GM18951 (cell line): Measurements from ENCODE around the gene FAM114A1.

ENCODE experiments used
- POLR2A ChIP-seq: IDR thresholded peaks from 4 replicates; pipeline ENCODE4 v1.6.1; 2011; ENCODE audit warnings: mild to moderate bottlenecking; ENCODE audit not compliant: insufficient read length, insufficient read depth; ENCODE audit errors: extremely low read depth
- in situ Hi-C: fragments of 300-500 bp; cut with MboI; formaldehyde crosslinking; loops from one replicate; pipeline ENCODE4 v1.12.0; 2022; ENCODE audit warnings: low sequenced_read_pairs, mixed read lengths, inconsistent platforms; ENCODE audit not compliant: unreplicated experiment

Gene FAM114A1

DNA sequence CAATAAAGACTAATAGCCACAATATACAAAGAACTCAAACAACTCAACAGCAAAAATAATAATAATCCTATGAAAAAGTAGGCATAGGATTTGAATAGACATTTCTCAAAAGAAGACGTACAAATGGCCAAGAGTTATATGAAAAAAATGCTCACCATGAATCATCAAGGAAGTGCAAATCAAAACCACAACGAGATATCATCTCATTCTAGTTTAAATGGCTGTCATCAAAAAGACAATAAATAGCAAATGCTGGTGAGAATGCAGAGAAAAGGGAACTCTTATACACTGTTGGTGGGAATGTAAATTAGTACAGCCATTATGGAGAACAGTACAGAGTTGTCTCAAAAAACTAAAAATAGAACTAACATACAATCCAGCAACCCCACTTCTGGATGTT lies 29.8 kb upstream of the FAM114A1 start:
- TF ChIP-seq POLR2A: no peak
- in situ Hi-C loops: no loop called here

DNA sequence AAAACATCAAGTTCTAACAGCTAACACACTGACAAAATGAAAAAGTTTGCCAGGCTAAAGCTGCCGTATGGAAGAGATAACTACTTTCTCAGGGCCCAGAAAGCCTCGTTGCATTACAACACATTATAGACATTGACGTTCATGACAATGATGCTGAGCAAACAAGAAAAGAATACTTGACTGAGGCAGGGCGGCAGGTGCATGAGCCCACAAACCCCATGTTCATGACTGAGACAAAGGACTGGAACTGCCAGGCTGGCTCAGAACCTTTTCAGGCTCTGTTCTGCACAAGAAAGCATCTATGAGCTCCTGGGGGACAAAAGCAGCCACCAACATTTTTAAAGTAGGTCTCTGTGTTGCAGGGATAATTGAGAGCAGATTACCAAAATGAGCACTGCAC lies 24.6 kb upstream of the FAM114A1 start:
- in situ Hi-C loops: no loop called here
- no peak for TF ChIP-seq POLR2A

DNA sequence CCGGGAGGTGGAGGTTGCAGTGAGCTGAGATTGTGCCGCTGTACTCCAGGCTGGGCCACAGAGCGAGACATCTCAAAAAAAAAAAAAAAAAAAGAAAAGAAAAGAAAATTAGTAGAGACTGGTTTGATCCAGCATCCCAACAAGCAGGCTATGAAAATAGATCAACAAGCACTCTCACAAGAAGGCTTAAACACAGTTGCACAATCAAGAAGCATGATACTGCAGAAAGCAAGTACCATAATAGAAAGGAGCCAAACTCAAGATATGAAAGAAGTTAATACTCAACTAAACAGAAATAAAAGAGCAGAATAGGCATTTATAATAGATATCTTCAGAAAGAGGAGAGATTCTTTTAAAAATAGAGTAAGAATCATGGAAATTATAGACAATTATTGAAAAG lies 21.6 kb upstream of the FAM114A1 start:
- in situ Hi-C loops: no loop called here
- TF ChIP-seq POLR2A: no peak

DNA sequence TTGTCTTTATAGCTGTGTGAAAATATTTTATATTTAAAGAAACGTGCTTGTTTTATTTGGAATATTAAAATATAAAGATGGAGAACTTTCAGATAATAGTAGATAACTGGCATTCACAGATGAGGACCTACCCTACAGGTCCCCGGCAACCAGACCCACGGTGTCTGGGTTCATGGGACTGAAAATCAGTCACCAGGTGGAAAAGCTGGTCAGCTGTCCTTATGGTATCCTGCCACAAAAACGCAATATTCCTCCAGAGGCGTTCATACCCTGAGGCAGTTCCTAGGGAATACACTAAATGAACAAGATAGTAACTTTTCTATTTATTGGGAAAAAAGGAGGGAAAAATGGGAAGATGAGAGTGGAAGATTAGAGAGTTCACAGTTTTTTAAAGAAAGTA lies 12.1 kb upstream of the FAM114A1 start:
- in situ Hi-C loops: loop anchor here (10.0 to 25.0 kb wide), 2 partner anchors 91 to 668 kb away; no protein-coding TSS in a partner anchor
- TF ChIP-seq POLR2A: no peak

DNA sequence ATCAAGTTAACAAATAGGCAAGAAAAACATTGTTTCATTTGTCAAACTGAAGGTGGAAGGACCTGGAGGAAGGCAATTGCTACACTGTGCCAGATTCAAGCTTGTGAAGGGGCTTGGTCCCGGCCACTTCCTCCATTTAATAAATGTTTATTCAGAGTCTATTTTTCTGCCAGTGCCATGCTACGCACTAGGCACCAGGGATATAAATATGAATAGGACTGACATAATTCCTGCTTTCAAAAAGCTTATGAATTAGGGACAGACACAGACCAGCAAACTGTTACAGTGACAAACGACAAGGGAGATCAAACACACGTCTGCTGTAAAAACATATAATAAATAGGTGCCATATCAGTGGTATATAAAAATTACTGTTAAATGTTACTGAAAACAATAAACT lies 11.6 kb upstream of the FAM114A1 start:
- no peak for TF ChIP-seq POLR2A
- in situ Hi-C loops: loop anchor here (10.0 to 25.0 kb wide), 2 partner anchors 91 to 669 kb away; no protein-coding TSS in a partner anchor

DNA sequence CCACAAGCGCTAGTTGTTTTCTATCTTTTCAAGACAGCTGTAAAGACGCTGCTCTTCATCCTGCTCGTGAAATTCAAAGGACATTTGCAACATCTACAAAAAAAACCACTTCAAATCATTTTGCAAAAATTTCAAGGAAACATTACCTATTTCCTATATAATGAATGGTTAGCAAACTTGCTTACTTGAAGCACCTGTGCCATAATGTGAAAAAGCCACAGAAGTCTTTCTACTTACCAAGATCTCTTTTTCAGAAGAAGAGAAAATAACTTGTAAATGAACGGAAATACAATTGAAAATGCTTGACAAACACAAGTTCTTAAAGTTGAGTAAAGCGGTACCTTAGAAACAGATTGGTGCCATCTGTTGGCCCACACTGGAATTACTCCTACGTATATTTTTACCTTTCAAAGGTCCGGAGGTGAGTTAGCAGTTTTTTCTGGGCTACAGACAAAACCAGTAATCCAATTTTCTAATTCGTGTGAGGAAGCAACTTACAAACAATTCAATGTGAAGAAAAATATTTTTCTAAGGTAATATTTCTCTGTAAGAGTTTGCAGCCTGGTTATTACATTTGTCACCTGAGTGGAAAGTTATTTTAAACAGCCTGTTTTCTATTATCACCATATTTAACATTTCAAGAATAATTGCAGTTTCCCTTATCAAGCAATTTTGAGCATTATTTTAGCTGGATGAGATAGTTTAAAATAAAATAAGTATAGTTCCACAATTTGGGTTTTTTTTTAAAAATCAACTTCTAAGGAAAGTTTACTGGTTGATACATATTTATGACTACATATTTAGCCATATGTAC lies 10.9 kb upstream of the FAM114A1 start, which contains the start of gene TLR6:
TLR6 (minus strand) TSS at position 294 of the 814 bp plus-strand sequence. CDS start 27,344 bp downstream, outside the sequence.
- in situ Hi-C loops: loop anchor here (10.0 to 25.0 kb wide), 2 partner anchors 92 to 669 kb away; no protein-coding TSS in a partner anchor
- TF ChIP-seq POLR2A: peak; percentile 16

DNA sequence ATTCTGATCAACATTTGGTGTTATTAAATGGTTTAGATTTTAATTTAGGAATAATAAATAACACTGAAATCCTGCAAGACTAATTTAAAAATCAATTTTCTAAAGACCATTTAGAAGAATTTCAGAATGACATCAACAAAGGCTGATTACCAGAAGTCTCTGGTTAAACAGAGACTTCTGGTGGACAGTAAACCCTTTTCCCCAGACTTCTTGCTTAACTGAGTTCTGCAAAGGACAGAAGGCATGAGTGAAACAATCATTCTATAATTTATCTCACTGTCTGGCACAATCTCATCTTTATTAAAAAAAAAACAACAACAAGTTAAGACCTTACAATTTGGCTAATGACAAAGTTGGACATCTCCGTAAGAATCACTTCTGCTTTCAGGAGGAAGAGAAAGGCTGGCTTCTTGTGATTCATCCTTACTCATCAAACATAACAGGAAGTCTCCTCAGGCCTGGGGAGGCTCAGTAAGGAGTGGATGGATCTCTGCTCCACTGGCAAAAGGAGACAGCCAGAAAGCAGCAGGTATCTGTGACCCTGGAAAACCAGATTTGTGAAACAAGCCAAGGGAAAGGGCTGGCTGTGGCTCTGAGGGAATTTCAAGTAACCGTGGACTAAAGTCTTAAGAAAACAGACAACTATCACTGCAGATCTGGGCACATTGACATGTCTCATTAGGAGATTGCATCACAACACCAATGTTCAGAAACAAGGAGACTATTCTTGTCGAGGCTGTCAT lies 10.1 kb upstream of the FAM114A1 start:
- TF ChIP-seq POLR2A: no peak
- in situ Hi-C loops: loop anchor here (10.0 to 25.0 kb wide), 2 partner anchors 93 to 670 kb away; no protein-coding TSS in a partner anchor

DNA sequence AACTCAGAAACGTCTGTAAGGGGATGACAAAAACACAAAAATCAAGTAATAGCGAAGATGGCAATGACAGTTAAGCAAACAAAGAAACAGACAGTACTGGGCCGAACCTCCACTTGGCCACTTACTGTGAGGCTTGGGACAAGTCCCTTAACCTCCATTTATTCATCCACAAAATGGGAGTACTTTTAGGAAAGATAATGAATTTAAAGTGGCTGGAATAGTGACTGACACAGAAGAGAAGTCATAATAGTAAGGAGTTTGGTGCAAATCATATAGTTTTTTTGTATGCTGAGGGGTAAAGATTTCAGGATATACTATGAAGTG lies 9.5 kb upstream of the FAM114A1 start:
- in situ Hi-C loops: loop anchor here (10.0 to 25.0 kb wide), 2 partner anchors 93 to 671 kb away; no protein-coding TSS in a partner anchor
- TF ChIP-seq POLR2A: no peak

DNA sequence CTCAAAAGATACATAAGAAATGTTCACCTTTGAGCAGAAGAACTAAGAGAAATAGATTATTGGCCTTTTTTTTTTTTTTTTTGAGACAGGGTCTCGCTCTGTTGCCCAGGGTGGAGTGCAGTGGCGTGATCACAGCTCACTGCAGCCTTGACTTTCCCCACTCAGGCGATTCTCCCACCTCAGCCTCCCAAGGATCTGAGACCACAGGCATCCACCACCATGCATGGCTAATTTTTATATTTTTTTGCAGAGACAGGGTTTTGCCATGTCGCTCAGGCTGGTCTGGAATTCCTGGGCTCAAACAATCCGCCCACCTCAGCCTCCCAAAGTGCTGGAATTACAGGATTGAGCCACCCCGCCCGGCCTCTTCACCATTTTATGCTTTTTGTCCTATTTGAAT lies 8.1 kb upstream of the FAM114A1 start:
- in situ Hi-C loops: loop anchor here (10.0 to 25.0 kb wide), 2 partner anchors 95 to 672 kb away; no protein-coding TSS in a partner anchor
- TF ChIP-seq POLR2A: no peak

DNA sequence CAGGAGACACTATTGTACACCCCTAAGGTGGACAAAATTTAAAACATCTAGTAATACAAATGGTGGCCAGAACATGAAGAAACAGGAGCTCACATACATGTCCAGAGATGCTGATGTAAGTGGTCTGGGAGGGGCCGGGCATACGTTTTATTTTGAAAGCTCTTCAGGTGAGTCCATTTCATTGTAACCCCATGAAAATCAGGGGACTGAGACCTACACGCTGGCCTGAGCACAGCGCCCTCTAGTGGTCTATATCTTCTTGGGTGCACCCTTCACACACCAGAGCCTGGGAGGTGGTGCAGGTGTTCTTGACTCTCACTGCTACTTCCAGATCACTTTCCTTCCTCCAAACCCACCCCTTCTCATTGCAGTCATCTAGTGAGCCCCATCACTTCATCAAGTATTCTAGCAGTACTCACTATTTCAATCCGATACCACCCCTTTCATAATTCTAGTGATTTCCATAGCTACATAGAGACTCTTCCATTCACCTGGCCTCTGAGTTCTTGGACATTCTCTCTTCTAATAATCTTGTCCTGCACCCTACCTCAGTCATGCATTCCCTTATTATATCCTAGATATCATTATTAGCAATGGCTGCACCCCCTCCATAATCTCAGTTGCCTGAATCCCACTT lies 6.7 kb upstream of the FAM114A1 start:
- in situ Hi-C loops: loop anchor here (10.0 to 25.0 kb wide), 2 partner anchors 546 to 674 kb away; no protein-coding TSS in a partner anchor
- no peak for TF ChIP-seq POLR2A

DNA sequence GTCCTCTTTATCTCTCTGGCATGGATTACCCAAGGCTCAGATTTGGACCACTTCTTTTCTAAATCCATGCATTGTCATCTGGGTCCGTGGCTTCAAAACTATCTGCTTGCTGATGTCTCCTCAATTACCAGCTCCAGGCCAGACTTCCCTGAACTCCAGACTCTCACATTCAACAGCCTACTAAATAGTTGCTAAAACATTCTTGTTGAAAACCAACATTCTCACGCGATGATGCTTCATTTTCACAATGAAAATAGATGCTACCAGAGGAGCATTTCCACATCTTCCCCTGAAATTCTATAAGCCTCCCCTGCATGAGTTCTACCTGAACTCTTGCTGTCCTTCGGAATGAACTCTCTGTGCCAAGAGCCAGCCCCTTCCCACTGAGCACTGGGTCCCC lies 5.8 kb upstream of the FAM114A1 start:
- in situ Hi-C loops: loop anchor here (10.0 to 25.0 kb wide), 2 partner anchors 547 to 674 kb away; no protein-coding TSS in a partner anchor
- TF ChIP-seq POLR2A: no peak

DNA sequence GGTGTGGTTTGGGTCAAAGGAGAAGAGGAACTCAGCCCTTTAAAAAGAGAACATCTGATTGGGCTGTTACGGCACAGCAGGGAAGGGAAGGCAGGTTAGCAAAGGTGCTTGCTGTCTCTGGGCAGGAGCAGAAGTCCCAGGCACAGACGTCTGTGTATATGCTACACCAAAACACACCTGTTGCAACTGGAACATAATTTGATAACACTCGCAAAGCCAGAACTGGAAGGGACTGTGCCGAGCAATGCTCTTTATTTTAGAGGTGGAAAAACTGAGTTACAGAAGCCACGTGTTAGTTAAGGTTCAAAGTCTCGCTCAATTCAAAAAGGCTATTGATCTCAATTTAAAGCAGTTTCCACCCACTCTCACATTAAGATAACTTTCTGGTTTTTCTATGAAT lies 2.2 kb upstream of the FAM114A1 start:
- in situ Hi-C loops: loop anchor here (10.0 to 25.0 kb wide), 2 partner anchors 551 to 678 kb away; no protein-coding TSS in a partner anchor
- no peak for TF ChIP-seq POLR2A
